Measurements from ENCODE around the gene DSE.

The DSE gene

DNA sequence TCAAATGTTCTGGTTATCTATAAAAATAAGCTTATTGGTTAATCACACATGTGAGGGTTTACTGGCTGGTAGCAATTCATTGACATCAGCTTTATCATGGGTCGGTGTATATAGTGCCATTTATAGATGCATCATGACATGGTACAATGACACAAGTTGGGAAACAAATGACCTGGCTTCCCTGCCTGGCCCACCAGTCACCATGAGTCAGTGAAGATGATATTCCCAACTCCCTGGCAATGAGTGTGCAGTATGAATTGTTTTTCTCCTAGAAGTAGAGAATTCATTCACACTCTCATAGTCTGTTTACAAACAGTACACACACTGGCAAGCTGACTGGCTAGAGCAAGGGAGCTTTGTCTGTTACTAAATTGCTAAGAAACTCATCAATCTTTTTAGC is 53.3 kb downstream of the DSE start:
- no peak for DNase-seq (ENCODE audit: insufficient read length, low spot score)
- TF ChIP-seq CTCF (IDR thresholded peaks at IDR 0.05; ENCODE audit: insufficient read depth, missing control alignments): no peak
- FAIRE-seq: no peak

DNA sequence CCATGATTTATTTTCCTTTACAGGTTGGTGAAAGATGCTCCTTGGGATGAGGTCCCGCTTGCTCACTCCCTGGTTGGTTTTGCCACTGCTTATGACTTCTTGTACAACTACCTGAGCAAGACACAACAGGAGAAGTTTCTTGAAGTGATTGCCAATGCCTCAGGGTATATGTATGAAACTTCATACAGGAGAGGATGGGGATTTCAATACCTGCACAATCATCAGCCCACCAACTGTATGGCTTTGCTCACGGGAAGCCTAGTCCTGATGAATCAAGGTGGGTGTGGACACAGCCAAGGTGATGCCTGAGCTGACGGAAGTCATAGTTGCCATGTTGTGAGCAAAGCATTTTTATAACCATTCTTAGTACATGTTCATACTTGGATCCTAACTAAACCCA is 55.8 kb downstream of the DSE start:
- FAIRE-seq: no peak
- no peak for DNase-seq (ENCODE audit: insufficient read length, low spot score)
- TF ChIP-seq CTCF (IDR thresholded peaks at IDR 0.05; ENCODE audit: insufficient read depth, missing control alignments): no peak

DNA sequence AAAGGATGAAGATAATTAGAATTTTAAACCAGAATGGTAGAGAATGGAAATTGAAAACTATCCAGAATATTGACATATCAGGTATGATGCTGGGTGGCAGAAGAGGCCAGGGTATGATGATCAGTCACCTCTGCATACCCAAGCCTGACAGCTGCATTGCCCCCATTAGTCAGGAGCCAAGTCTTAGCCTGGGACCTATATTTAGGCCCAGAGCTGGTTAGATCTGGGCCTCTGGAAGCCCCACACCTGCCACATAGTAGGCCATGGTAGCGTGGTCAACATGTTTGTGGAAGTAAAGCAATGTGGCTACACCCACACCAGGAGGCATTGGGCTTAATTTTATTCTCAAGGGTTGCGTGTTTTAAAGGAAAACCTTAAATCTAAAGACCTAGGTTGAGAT is 58.4 kb downstream of the DSE start:
- FAIRE-seq (no peak), DNase-seq (ENCODE audit: insufficient read length, low spot score) (no peak)
- TF ChIP-seq CTCF (IDR thresholded peaks at IDR 0.05; ENCODE audit: insufficient read depth, missing control alignments): no peak

- FAIRE-seq (no peak), DNase-seq (ENCODE audit: insufficient read length, low spot score) (no peak)
- no peak for TF ChIP-seq CTCF (IDR thresholded peaks at IDR 0.05; ENCODE audit: insufficient read depth, missing control alignments)
Measured at GRCh38 chr6:116430860-116431259, 60.1 kb downstream of the DSE start.

DNA sequence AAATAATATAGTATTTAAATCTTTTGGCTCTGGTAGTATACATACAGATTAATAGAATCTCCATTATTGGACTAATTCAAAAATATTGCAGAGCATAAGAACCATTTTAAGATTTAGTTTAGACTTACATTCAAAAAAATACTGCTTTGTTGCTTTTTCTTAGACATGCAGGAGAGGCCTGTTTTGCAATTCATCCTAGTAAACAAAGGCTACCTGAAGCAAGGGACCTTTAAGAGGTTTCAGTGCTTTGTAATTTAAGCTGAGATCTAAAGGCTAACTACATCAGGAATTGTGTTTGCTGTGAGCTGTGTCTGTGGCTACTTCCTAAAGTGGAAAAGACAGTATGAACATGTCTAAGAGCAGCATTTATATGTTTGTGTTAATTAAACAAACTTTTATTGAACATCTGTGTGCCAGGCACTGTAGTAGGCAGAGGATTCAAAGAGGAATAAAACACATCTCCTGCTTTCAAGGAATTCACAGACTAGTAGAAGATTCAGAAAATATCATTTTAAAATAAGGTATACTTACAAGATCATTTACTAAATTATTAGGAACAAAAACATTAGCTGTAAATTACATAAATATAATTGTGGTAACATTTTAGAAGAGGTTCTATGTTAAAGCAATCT is 61.3 kb downstream of the DSE start:
- DNase-seq (ENCODE audit: insufficient read length, low spot score) (no peak), FAIRE-seq (no peak)
- no peak for TF ChIP-seq CTCF (IDR thresholded peaks at IDR 0.05; ENCODE audit: insufficient read depth, missing control alignments)

DNA sequence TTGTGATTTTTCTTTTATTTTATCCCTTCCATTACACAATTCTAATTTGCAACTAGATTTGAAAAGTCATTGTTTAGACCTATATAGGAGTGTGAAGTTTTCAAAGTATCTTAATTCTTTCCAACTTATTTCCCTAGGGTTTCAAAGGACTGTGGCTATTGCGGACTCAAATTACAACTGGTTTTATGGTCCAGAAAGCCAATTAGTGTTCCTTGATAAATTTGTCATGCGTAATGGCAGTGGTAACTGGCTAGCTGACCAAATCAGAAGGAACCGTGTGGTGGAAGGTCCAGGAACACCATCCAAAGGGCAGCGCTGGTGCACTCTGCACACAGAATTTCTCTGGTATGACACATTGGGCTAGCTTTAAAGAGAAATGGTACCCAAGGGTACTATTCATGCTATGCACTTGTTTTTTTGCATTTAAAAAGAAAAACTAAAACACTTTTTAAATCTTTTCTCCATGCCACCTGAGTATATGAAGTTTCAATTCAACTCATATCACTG is 62.5 kb downstream of the DSE start:
- DNase-seq (ENCODE audit: insufficient read length, low spot score) (no peak), FAIRE-seq (no peak)
- TF ChIP-seq CTCF (IDR thresholded peaks at IDR 0.05; ENCODE audit: insufficient read depth, missing control alignments): no peak

- DNase-seq (ENCODE audit: insufficient read length, low spot score): no peak
- FAIRE-seq: no peak
- TF ChIP-seq CTCF (IDR thresholded peaks at IDR 0.05; ENCODE audit: insufficient read depth, missing control alignments): no peak
Measured at GRCh38 chr6:116434056-116434725, 63.4 kb downstream of the DSE start.
